Esophagus muscularis mucosa (tissue), 3 donors: ENCODE results near the gene MYPN.

ENCODE experiments used
- POLR2A ChIP-seq: fragments of 450-650 bp; IDR thresholded peaks from one replicate; pipeline ENCODE4 v1.6.1; 2017; ENCODE audit warnings: antibody characterized with exemption, moderate library complexity, mild to moderate bottlenecking, low read depth
- POLR2AphosphoS5 ChIP-seq, 2 donors: sonication (generic); formaldehyde crosslinking; IDR thresholded peaks; one replicate each; pipeline ENCODE4 v1.6.1; 2017; ENCODE audit warnings: antibody characterized with exemption in 2 of 2
- TF ChIP-seq, protein P1 (sequence below), 3 experiments: fragments of 200-600 bp in 2 of 3; fragments of 450-650 bp in 1 of 3; sonication (generic) in 2 of 3; IDR thresholded peaks; one replicate each; pipeline ENCODE4 v1.5.1; 2017 to 2019; ENCODE audit warnings: antibody characterized with exemption in 3 of 3, mild to moderate bottlenecking in 2 of 3, moderate library complexity in 1 of 3

DNA sequence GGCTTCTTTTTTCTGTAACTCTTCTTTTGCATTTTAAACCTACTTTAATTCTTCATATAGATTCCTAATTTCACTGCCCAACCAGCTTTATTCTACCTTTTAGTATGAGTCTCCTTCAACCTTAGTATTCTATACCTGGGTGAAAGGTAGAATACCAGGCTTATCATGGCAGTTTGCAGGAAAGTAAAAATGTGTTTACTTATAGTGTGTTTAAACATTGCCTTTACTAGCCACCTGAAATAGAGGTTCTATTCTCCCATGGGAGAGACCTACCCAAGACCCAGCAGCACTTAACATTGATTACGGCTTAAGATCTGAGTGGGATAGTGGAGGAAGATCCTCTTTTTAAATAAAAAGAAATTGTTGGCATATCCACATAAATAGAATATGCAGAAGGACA lies 1.6 kb upstream of the MYPN start:
- TF ChIP-seq, protein P1, sequence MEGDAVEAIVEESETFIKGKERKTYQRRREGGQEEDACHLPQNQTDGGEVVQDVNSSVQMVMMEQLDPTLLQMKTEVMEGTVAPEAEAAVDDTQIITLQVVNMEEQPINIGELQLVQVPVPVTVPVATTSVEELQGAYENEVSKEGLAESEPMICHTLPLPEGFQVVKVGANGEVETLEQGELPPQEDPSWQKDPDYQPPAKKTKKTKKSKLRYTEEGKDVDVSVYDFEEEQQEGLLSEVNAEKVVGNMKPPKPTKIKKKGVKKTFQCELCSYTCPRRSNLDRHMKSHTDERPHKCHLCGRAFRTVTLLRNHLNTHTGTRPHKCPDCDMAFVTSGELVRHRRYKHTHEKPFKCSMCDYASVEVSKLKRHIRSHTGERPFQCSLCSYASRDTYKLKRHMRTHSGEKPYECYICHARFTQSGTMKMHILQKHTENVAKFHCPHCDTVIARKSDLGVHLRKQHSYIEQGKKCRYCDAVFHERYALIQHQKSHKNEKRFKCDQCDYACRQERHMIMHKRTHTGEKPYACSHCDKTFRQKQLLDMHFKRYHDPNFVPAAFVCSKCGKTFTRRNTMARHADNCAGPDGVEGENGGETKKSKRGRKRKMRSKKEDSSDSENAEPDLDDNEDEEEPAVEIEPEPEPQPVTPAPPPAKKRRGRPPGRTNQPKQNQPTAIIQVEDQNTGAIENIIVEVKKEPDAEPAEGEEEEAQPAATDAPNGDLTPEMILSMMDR (IDR thresholded peaks at IDR 0.05), result no peak
- TF ChIP-seq POLR2A (no peak), POLR2AphosphoS5 (IDR thresholded peaks at IDR 0.05) (no peak)
